GM04504 (cell line): ENCODE data around the gene KRI1.
"Not testable (repeated sequence)": the region's sequence is repeated elsewhere in the genome, so short reads cannot be mapped to it uniquely, and the experiment has no call there.

Source experiments
- DNase-seq: peaks from one replicate; pipeline ENCODE4 v3.0.0-alpha.2; 2012; ENCODE audit warnings: low read depth

Gene KRI1

DNA sequence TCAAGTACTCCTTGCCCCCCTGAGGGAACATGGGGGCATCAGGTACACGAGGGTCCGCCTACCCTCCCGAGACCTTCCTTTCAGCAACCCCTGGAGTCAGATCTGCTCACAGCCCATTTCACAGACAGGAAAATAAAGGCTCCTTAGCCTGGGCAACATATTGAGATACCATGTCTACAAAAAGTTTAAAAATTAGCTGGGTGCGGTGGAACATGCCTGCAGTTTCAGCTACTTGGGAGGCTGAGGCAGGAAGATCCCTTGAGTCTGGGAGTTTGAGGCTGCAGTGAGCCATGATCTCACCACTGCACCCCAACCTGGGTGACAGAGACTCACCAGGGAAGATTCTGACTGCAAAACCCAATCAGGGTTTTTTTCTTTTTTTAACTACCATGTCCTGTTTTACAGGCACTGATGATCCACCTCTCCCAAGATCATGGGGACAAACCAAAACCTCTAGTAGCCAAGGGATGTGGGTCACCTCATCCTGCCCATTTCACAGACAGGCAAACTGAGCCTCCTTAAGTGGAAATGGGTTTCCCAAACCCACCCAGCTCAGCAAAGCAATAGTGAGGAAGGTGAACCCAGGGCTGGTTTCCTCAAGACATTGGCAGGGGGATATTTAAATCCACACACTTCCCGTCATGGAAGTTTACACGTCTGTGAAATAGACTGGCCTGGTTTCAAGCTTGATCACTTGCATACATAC is 9.4 kb upstream of the KRI1 start:
- DNase-seq, result no peak

DNA sequence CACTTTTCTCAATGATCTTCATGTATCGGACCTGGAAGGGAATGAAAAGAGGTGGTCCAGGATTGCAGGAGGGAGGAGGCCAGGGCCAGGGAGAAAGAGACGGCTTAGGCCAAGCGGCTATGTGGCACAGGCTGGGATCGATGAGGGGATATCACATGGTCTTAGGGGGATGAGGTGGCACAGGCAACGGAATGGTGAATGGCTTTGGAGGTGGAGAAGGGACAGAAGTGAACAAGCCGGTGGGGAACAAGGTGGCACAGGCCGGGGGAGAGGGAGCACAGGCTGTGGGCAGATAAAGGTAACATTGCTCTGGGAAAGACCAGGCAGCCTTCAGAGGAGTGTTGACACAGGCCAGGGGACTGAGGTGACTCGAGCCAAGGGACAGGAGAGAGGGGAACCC is 8.7 kb upstream of the KRI1 start:
- no peak for DNase-seq

DNA sequence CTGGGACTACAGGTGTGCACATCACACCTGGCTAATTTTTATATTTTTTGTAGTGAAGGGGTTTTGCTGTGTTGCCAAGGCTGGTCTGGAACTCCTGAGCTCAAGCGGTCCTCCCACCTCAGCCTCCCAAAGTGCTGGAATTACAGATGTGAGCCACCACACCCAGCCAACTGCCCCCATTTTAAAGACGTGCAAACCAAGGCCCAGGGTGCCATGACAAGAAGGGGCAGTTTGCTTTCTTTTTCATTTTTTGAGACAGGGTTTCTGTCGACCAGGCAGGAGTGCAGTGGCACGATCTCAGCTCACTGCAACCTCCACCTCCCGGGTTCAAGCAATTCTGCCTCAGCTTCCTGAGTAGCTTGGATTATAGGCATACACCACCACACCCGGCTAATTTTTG is 8.0 kb upstream of the KRI1 start:
- DNase-seq, result not testable (repeated sequence)

DNA sequence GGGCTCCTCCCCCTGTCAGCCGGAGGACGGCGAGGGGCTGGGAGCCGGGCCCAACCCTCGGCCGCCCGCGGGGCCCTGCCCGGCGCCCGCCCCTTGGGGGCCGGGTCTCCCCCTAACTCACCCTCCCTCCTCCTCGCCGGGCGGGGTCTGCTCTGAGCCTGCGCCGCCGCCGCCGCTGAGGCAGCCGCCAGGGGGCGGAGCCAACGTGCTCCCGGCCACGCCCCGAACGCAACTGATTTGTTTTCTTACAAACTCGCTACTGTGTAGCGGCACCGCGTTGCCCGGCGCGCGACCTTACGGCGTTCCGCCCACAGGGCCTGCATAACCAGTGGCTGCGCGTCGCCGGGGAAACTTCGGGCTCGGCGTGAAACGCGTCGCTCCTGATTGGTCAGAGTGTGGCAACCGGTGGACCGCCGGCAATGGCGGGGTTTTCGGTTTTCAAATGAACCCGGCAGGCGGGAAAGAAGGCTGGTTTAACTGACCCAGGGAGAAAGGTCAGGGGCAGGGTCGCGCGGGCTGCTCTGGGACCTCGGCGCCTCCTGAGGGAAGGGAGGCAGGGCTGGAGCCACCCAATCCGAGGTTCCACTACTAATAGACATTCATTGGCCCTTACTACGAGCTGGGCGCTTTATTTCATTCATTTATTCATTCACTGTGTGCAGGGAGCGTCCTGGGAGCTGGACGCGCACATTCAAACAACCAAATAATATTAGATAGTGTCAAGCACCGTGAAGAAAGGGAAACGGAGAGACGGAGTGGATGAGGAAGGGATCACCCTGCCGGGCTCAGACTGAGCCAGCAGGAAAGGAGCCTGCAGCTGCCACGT is 3.2 kb upstream of the KRI1 start, which contains the start of gene CDKN2D:
CDKN2D (minus strand) TSS at position 154 of the 826 bp plus-strand sequence. CDS start 326 bp downstream, outside the sequence.
- peak; percentile 99 for DNase-seq

DNA sequence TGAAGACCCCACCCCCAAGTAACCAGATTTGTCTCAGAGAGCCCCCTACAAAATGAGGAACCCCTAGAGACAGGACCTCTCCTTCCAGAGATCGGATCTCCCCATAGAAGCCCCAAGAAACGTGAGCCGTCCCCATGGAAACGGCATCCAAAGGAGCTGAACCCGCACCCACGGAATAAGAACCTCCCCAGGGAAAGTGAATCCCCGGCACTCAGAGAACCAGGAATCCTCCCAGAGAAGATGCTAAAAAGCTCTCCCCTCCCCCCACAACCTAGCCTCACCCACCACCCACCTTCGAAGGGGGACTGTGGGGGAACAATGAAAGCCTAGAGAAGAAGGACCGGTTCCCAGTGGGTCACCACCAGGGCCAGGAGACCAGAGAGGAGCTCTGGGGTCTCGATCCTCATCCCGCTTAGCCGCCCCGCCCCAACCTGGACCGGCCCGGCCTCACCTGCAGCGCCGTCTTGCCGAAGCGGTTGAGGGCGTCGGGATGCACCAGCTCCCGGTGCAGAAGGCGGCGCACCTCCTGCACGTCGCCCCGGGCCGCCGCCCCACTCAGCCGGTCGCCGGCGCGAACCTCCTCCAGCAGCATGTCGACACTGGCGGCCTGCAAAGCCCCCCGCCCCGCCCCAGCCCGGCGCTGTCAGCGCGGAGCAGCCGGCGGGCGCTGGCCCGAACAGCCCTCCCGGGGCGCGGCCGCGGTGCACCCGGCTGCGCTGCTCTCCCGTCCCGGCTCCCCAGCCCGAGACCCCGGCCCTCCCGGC is 2.4 kb upstream of the KRI1 start:
- DNase-seq, result no peak

DNA sequence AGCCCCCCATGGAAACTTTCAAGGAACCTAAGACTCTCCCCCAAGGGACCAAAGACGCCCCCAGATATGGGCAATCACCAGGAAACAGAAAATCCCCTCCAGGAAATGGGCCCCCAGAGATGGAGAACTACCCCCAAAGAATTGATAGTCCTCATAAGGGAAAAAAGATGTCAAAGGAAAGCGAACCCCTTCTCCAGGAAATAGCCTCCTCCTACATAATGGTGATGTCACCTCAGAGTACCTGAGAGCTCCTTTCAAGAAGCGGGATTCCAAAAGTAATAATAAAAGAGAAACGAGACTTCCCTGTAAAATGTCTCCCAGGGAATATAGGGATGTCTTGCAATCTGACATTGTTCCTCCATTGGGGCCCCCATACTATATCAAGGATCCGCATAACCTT is 1.8 kb upstream of the KRI1 start:
- DNase-seq, result no peak

DNA sequence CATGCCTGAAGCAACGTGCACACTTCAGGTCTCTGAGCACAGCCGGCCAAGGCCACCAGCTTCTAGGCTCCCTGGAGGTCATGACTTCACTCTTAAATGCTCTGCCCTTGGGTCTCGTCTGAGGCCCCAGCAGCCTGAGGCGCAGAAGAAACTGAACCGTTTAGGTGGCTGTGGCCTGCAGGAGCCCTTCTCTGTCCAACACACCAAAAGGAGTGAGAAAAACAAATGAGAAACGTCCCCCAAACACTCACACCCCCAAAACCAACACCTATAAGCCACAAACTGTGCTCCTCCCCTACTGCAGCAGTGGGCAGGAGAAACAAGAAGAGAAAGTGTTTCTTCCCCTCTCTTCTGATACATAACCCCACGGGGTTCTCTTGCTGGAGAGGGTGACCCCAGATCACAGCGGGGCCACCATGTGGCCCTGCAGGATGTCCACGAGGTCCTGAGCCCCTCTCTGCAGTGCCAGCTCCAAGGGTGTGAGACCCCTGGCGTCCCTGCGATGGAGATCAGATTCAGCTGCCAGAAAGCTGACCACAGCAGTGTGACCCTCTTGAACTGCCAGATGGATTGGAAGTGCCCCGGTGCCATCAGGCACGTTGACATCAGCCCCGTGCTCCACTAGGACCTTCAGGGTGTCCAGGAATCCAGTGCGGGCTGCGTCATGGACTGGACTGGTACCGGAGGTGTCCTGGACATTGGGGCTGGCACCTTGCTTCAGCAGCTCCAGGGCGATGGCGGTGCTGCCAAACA is 1.0 kb upstream of the KRI1 start:
- no peak for DNase-seq

DNA sequence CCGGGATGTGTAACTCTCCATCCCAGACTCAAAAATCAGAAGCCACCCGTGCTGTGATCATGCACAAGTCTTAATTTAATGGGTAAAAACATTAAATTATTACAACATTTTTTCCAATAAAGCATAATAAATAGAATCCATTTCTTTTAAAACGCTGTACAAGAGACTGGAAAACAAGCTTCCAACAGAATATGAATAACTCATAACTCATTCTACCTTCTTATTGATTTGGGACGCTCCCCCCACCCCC is 523 bp upstream of the KRI1 start:
- no peak for DNase-seq

DNA sequence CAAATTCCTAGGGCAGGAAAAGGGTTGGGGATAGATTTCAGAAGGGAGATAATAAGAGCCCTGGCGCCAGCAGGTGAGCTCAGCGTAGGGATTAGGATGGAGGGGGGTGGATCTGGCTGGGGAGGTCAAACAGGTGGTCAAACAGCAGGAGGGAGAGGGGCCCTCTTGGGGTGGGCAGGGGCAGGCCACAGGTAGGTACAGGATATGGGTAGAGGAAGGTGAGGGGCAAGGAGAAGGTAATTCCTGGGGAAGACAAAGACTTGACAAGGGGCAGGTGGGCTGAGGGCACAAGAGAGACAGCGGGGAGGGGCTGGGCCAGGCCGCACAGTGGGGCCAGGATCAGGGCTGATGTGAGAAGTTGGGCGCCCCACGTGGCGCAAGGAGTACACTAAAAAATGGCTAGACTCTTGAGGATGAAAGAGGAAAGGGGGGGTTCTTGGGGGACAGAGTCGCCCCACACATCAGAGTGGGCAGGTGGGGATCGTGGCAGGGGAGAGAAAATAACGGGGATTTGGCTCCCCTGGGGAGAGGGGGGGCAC is 713 bp downstream of the KRI1 start:
- no peak for DNase-seq

DNA sequence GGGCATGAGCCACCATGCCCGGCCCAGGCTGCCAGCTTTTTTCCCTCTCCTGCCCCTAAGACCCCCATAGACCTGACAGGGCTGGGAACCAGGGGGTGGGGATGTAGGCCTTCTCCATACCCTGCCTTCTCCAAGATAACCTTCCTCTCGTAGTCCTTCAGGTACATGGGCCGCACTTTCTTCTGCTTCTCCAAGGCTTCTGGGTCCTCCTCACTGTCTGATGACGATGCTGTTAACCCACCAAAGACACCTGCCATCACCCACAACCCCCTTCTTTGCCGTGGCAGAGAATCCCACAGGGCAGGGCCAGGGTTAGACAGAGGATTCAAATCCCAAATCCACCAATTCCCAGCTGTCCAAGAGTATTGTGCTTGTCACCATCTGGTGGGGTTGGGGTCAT is 3.2 kb downstream of the KRI1 start:
- no peak for DNase-seq

DNA sequence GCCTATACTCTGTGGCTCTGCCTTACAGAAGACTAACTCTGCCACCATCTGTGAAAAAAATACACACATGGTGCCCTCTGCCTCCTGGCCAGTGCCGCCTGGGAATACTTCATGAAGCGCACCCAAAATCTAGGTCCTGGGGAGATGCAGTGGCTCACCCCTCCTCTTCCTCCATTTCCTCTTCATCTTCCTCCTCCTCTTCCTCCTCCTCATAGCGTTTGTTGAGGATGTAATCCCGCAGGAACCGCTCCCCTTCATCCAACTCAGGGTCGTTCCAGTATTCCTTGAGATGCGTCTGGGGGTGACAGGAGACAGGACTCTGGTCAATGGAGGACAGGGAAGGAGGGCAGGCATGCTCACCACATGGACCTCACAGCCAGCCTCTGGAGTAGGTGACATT is 5.7 kb downstream of the KRI1 start:
- DNase-seq, result no peak

DNA sequence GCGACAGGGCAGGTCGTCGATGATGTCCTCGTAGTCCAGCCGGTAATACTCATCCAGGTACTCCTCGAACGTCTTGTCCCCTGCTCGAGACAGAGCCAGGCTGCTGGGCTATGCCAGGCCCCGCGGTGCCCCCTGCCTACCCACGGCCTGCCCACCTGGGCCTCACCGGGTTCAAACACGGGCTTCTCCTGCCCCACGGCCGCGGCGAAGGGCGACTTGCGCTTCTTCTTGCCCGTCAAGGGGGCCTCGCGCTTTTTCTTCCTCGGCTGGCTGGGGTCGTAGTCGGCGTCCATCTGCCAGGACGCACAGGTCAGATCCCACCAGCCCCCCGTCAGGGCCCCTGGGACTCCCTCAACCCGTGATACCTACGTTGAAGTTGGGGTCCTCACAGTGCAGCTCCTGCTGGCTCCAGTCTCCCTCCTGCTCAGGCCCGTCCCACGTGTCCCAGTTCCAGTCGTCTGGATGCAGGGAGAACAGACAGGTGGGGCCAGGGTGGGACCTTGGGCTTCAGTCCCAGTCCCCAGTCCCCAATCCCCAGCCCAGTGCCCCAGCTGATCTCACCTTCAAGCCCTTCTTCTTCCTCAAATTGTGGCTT is 8.1 kb downstream of the KRI1 start:
- no peak for DNase-seq

DNA sequence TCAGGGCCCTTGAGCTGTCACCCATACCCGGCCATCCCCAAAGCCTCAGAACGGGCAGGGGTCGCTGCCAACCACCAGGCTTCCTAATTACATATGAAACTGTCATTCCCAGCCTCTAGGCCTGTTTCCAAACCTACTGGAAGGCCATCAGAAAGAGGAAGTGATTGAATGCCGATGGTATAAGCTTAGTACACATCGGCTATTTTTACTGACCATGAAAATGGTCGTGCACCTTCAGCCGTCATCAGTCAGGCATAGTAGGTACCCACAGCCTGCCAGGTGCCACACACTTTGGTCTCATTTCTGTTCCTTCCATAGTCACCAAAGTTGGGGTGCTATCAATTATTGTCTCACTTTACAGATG is 10.2 kb downstream of the KRI1 start:
- no peak for DNase-seq

DNA sequence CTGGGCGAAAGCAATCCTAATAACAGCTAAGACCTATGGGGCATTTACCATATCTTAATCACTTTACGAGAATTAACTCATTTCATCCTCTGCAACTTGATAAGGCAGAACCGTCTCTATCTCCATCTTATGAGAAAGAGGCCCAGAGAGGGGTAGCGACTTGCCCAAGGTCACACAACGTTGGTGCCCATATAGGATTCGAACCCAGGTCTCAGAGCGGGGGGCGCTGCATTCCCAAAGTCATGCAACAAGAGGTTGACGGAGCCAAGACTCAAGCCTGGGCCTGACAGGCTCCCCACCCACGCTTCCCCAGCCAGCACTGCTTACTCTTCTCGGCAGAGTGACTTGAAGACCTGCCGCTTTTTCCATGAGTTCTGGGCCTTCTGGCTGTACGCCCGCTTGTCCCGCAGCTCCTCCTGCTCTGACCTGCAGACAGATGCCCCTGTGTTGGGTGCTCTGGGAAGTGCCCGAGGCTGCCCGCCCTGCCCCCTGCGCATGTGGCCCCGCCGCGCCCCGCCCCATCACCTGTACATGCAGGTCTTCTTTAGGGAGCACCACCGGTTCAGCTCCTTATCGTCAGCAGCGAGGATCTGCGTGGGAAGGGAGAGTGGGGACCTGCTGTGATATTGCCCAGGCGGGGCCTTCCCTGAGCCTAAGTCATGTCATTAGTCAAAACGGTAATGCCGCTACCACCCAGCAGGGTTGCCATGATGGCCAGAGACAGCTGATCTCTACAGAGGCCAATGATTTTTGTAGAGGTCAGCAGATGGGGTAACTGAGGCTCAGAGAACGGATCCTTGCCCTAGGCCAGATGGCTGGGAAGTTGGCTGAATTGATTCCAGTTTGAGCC is 10.8 kb downstream of the KRI1 start:
- no peak for DNase-seq

DNA sequence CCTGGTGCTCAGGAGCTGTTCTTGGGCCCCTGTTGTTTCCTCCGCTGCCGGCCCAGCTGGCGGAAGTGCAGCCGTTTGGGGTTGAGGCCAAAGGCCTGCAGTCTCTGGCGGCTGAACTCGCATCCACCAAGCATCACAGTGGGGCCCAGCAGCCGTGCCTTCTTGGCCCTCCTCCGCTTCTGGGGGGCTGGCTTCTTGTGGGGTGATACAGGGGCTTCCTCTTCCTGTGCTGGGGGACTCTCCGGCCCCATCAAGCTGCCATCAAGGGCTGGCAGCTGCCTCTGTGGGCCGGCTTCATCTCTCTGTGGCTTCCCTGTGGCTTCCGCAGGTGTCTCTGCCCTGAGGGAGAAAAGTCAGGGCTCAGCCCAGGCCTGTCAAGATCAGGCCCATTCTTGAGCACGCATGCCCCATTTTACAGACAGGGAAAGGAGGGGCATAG is 11.8 kb downstream of the KRI1 start:
- no peak for DNase-seq

DNA sequence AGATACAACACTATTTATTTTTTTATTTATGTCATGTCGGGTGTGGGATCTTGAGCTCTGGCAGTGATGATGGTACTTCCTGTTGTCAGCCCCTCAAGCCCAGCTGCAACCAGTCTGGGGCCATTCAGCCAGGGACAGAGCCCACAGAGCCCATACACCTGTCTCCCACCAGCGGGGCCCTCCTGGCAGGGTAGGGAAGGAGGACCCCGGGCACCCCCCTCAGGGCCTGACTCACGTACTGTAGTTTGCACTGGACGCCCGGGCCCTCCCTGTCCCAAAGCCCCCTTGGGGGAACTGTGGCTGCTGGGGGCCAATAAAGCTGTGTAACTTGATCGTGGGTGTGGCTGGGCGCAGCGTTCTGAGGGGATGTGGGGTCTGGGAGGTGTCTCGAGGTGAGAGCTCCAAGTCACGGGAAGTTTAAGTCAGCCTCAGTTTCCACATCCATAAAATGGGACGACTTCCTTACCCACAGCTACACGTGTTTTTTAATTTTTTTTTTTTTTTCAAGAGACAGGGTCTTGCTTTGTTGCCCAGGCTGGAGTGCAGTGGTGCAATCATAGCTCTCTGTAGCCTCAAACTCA is 12.6 kb downstream of the KRI1 start:
- no peak for DNase-seq

DNA sequence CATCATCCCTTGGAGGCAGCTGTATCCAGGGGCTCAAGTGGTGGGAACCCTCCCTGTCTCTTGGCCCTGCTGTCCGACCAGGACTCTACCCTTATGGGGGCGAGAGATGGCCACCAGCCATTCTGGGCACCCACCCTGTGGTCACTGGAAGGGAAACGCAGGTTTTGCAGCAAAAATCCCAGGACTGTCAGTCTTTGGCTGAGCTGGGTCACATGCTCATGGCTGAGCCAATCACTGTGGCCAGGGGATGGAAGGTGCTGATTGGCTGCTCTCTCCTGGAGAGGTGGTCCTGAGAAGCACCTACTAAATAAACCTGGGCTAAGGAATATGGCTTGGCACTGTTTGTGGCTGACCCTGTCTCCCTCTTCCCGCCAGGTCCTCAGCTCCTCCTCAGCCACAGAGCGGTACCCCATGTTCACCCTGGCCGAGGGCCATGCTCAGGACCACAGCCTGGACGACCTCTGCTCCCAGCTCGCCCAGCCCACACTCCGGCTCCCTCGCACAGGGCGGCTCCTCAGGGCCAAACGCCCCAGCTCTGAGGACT is 13.2 kb downstream of the KRI1 start:
- DNase-seq, result no peak

DNA sequence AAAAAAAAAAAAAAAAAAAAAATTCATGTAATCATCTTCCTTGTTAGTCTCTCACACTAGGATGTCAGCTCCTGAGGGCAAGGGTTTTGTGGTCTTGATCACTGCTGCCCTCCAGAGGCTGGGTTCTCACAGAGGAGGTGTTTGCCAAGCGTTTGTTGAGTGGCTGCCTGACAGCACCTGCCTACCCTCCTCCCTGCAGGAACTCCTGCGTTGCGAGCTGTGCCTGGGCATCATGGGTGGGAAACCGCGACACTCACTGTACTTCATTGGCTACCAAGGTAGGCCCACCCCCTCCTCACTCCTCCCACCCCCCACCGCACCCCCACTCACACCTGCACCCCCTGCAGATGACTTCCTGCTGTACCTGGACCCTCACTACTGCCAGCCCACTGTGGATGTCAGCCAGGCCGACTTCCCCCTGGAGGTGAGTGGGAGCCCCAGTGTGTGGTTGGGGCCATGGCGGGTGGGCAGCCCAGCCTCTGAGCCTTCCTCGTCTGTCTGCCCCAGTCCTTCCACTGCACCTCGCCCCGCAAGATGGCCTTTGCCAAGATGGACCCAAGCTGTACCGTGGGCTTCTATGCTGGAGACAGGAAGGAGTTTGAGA is 14.0 kb downstream of the KRI1 start:
- no peak for DNase-seq

DNA sequence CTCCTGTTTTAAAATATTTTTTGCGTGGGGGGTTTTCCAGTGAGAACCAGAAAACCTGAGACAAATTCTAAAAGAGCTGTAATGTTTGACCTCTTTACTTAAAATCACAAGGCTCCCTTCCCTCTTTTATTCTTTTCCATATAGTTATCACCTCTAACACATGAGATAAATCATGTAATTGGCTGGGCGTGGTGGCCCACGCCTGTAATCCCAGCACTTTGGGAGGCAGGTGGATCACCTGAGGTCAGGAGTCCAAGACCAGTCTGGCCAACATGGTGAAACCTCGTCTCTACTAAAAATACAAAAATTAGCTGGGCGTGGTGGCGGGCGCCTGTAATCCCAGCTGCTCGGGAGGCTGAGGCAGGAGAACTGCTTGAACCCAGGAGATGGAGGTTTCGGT is 14.8 kb downstream of the KRI1 start:
- not testable (repeated sequence) for DNase-seq

DNA sequence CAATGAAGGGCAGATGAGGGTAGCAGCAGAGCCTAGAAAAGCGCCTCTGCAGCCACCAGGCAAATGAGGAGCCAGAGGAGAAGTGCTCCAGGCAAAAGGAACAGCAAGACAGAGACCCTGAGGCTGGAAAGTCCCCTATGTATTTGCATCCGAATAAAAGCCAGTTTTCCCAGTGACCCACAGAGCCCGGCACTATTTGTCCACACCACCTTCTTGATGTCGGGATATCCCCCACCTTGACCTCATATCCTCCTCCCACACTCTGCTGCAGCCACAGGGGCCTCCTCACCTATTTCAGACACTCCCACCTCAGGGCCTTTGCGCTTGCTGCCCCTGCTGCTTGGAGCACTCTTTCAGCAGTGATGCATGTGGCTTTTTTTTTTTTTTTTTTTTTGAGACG is 15.5 kb downstream of the KRI1 start:
- DNase-seq, result no peak
